Esophagus squamous epithelium (tissue), 5 donors: ENCODE data around the gene SHISAL2A. TPM values are rescaled to one million over a fixed set of nuclear protein-coding genes. Genes with fewer than 3 reads are reported as not detected.

ENCODE experiments used
- DNase-seq: peaks from one replicate; lab custom pipeline; 2025; lab: John Stamatoyannopoulos, UW
- H3K27ac ChIP-seq, 4 donors: fragments of 200-600 bp; sonication (generic); one replicate each; pipeline ENCODE4 v1.5.1; 2016 to 2019; ENCODE audit warnings: mild to moderate bottlenecking in 1 of 4
- H3K27me3 ChIP-seq, 4 donors: fragments of 200-600 bp; sonication (generic); 1 replicate in 3 of 4; 2 replicates in 1 of 4; pipeline versions ENCODE4 v1.5.1 to v1.6.0; 2017 to 2021; ENCODE audit warnings: antibody characterized with exemption in 1 of 4
- H3K36me3 ChIP-seq, 3 donors: fragments of 200-600 bp; sonication (generic); one replicate each; pipeline ENCODE4 v1.5.1; 2016 to 2019
- H3K4me1 ChIP-seq, 3 donors: fragments of 200-600 bp; sonication (generic); one replicate each; pipeline ENCODE4 v1.5.1; 2017 to 2019
- H3K4me3 ChIP-seq, 4 donors: fragments of 200-600 bp; sonication (generic); 1 replicate in 3 of 4; 2 replicates in 1 of 4; pipeline ENCODE4 v1.5.1; 2016 to 2019; ENCODE audit warnings: mild to moderate bottlenecking in 2 of 4, moderate library complexity in 1 of 4
- H3K9me3 ChIP-seq, 3 donors: fragments of 200-600 bp; sonication (generic); one replicate each; pipeline ENCODE4 v1.5.1; 2016 to 2019
- CTCF ChIP-seq, 6 experiments: fragments of 450-650 bp in 4 of 6; fragments of 200-600 bp in 2 of 6; sonication (generic) in 2 of 6; IDR thresholded peaks; one replicate each; pipeline ENCODE4 v1.5.1; 2016 to 2019; ENCODE audit warnings: antibody characterized with exemption in 6 of 6, mild to moderate bottlenecking in 4 of 6, moderate library complexity in 4 of 6
- POLR2A ChIP-seq, 4 donors: fragments of 450-650 bp; IDR thresholded peaks; one replicate each; pipeline ENCODE4 v1.6.1; 2017; ENCODE audit warnings: antibody characterized with exemption in 4 of 4, mild to moderate bottlenecking in 4 of 4, moderate library complexity in 3 of 4
- WGBS, 2 donors: methylation state at CpG; one replicate each; pipeline ENCODE4 v1.1.5; 2018; 5-methylcytosine and 5-hydroxymethylcytosine counted together
- intact Hi-C: fragments of 100-400 bp; cut with DNase I; formaldehyde crosslinking; loops from one replicate; pipeline ENCODE4 v1.15.0; 2022
- total RNA-seq, 4 donors: library from RNA; depleted of rRNA; stranded (reverse); fragments of >200 nt; gene quantifications; one replicate each; pipeline ENCODE4 v1.1.0, GENCODE V29; 2016
- donor health status: DM: yes; HTN: yes; CAD: no.

The SHISAL2A gene
- total RNA-seq, 4 donors from 2014 or later, result 1.7 TPM; not detected in 3

- TF ChIP-seq POLR2A (IDR thresholded peaks at IDR 0.05) (no peak), CTCF (IDR thresholded peaks at IDR 0.05) (no peak)
- no peaks in the 10 kb centered on the region for H3K9me3 ChIP-seq
- H3K4me3 ChIP-seq, result no peak overlapping the region
- intact Hi-C loops, result no loop called here
- no peaks in the 10 kb centered on the region for H3K36me3 ChIP-seq
- WGBS, 2 donors, result 51 to 88% methylated on average over 4 of the region's 4 CpGs
- peaks cover 0 to 55% (median 1%) of the 10 kb centered on the region in 4 donors for H3K27me3 ChIP-seq
- H3K27ac ChIP-seq, result no peak overlapping the region
- peaks cover 9 to 27% (median 11%) of the 10 kb centered on the region in 3 donors for H3K4me1 ChIP-seq
- DNase-seq, result no peak
These were observed 1.1 kb downstream of the SHISAL2A start for GRCh38 chr1:52634111-52634510.

GRCh38 chr1:52635321-52636089 is 2.5 kb downstream of the SHISAL2A start:
- 63 to 77% methylated on average over 4 of the region's 4 CpGs for WGBS, 2 donors

GRCh38 chr1:52636721-52637695 is 4.0 kb downstream of the SHISAL2A start:
- peaks cover 0 to 33% (median 1%) of the 10 kb centered on the region in 4 donors for H3K27me3 ChIP-seq
- no peak for DNase-seq
- intact Hi-C loops, result no loop called here
- TF ChIP-seq POLR2A (IDR thresholded peaks at IDR 0.05), result peak in 1 of 4 donors; percentile 27
- TF ChIP-seq CTCF (IDR thresholded peaks at IDR 0.05), result no peak
- no peak overlapping the region for H3K4me3 ChIP-seq
- no peaks in the 10 kb centered on the region for H3K9me3 ChIP-seq
- H3K4me1 ChIP-seq, result peaks cover 9 to 23% (median 11%) of the 10 kb centered on the region in 3 donors
- 45 to 62% methylated on average over 10 to 11 of the region's 11 CpGs for WGBS, 2 donors
- H3K27ac ChIP-seq, result peak overlapping the region; percentile 4 to 72 (median 51)
- H3K36me3 ChIP-seq, result no peaks in the 10 kb centered on the region

More at GRCh38 chr1:52635321-52636089, 2.5 kb downstream of the SHISAL2A start:
- intact Hi-C loops, result no loop called here
- TF ChIP-seq POLR2A (IDR thresholded peaks at IDR 0.05) (no peak), CTCF (IDR thresholded peaks at IDR 0.05) (no peak)
- peaks cover 9 to 23% (median 11%) of the 10 kb centered on the region in 3 donors for H3K4me1 ChIP-seq
- H3K27me3 ChIP-seq, result peaks cover 0 to 45% (median 1%) of the 10 kb centered on the region in 4 donors
- no peak overlapping the region for H3K27ac ChIP-seq
- no peaks in the 10 kb centered on the region for H3K9me3 ChIP-seq
- no peaks in the 10 kb centered on the region for H3K36me3 ChIP-seq
- DNase-seq, result no peak
- H3K4me3 ChIP-seq, result no peak overlapping the region

GRCh38 chr1:52637946-52638345 is 5.0 kb downstream of the SHISAL2A start:
- WGBS, 2 donors, result 68 to 69% methylated on average over 3 of the region's 4 CpGs
- Histone ChIP-seq H3K36me3 (no peaks in the 10 kb centered on the region), H3K4me3 (no peak overlapping the region), H3K27me3 (peaks cover 0 to 23% (median 1%) of the 10 kb centered on the region in 4 donors), H3K27ac (peak overlapping the region in 2 of 4 donors; percentile 47 to 72), H3K4me1 (peaks cover 5 to 15% (median 6%) of the 10 kb centered on the region in 3 donors), H3K9me3 (no peaks in the 10 kb centered on the region)
- TF ChIP-seq POLR2A (IDR thresholded peaks at IDR 0.05) (no peak), CTCF (IDR thresholded peaks at IDR 0.05) (no peak)
- DNase-seq, result no peak
- intact Hi-C loops, result no loop called here
